Measurements from ENCODE around the gene TMIGD1.

DNA sequence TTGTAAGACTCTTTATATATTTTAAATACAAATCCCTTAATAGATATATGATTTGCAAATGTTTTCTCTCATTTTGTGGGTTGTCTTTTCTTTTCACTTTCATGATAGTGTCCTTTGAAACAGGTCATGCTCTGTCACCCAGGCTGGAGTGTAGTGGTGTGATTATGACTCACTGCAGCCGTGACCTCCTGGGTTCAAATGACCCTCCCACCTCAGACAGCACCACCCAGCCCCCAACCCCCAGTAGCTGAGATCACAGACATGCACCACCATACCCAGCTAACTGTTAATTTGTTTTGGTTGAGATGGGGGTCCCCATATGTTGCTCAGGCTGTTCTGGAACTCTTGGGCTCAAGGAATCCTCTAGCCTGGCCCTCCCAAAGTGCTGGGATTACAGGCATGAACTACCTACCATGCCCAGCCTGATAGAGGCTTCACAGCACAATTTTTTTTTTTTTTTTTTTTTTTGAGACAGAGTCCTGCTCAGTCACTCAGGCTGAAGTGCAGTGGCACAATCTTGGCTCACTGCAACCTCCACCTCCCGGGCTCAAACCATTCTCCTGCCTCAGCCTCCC lies 18.5 kb upstream of the TMIGD1 start:
- TF ChIP-seq ZFP36L1 (CRISPR knock-in tag; IDR thresholded peaks at IDR 0.05) (no peak), ZNF615 (CRISPR knock-in tag; IDR thresholded peaks at IDR 0.05; ENCODE audit: borderline replicate concordance) (no peak), JUN (CRISPR knock-in tag; IDR thresholded peaks at IDR 0.05) (peak; percentile 75; the same call in 1 of the 2 replicates), EP300 (IDR thresholded peaks at IDR 0.05; ENCODE audit: low read depth in 2 of 2, low read length in 2 of 2) (peak in 1 of 2 experiments; percentile 62; a peak in 2 of 4 replicates), EP300 (CRISPR knock-in tag; IDR thresholded peaks at IDR 0.05; ENCODE audit: borderline replicate concordance) (no peak), JUND (CRISPR knock-in tag; IDR thresholded peaks at IDR 0.05) (peak; percentile 87)
- TF ChIP-seq, protein P1, sequence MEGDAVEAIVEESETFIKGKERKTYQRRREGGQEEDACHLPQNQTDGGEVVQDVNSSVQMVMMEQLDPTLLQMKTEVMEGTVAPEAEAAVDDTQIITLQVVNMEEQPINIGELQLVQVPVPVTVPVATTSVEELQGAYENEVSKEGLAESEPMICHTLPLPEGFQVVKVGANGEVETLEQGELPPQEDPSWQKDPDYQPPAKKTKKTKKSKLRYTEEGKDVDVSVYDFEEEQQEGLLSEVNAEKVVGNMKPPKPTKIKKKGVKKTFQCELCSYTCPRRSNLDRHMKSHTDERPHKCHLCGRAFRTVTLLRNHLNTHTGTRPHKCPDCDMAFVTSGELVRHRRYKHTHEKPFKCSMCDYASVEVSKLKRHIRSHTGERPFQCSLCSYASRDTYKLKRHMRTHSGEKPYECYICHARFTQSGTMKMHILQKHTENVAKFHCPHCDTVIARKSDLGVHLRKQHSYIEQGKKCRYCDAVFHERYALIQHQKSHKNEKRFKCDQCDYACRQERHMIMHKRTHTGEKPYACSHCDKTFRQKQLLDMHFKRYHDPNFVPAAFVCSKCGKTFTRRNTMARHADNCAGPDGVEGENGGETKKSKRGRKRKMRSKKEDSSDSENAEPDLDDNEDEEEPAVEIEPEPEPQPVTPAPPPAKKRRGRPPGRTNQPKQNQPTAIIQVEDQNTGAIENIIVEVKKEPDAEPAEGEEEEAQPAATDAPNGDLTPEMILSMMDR (CRISPR knock-in tag; IDR thresholded peaks at IDR 0.05), result no peak
